Spleen (tissue), 7 donors: ENCODE data around the gene MMP25.

ENCODE experiments used
- CTCF ChIP-seq, 11 experiments: fragments of 200-600 bp in 7 of 11; fragments of 450-650 bp in 4 of 11; sonication (generic) in 4 of 11; IDR thresholded peaks in 8 of 11; conservative IDR thresholded peaks in 3 of 11; 1 replicate in 7 of 11; 2 replicates in 4 of 11; pipeline versions ENCODE4 v1.4.0 to v1.8.0; 2016 to 2021; ENCODE audit warnings: antibody characterized with exemption in 11 of 11, inconsistent platforms in 4 of 11, mild to moderate bottlenecking in 1 of 11
- POLR2A ChIP-seq, 3 donors: fragments of 450-650 bp; IDR thresholded peaks; one replicate each; pipeline ENCODE4 v1.5.1; 2017; ENCODE audit warnings: antibody characterized with exemption in 3 of 3, mild to moderate bottlenecking in 1 of 3
- donor health status: DM: no; HTN: no; CAD: no; lungs with moderate emphysema.
- donor health status: DM: no; HTN: no; CAD: no.
- donor health status: DM: no; HTN: no; CAD: no.

- TF ChIP-seq POLR2A (IDR thresholded peaks at IDR 0.05) = no peak
- no peak for TF ChIP-seq CTCF (IDR thresholded peaks at IDR 0.05 in 8 of 11, conservative IDR thresholded peaks at IDR 0.05 in 3 of 11)
Observed at GRCh38 chr16:3075523-3075915, 29.2 kb downstream of the MMP25 start.
